HuH-7 (cell line): ENCODE data around the gene ZNF385B.
A peak's percentile ranks its signal among the peaks of the same experiment; 100 is the strongest.

Experiments
- DNase-seq: peaks from one replicate; pipeline ENCODE4 v3.0.0; 2011; ENCODE audit warnings: low spot score

ZNF385B gene

DNA sequence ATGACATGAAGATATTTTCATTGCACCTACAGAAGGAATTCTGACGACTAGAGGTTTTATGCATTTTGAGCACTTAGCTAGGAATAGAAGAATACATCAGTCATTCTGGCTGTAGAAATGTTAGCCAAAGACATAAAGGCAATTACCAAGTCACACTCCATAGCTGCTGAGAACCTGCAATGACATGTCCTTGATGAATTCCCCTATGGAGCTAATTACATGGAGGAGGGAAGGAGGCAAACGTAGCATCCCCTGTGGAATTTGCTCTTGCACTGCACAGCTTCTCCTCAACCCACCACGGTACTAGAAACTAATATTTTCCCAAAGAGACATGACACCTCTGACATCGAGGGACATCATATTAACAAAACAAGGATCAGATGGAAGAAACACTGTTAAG lies 422.8 kb downstream of the ZNF385B start:
- no peak for DNase-seq

DNA sequence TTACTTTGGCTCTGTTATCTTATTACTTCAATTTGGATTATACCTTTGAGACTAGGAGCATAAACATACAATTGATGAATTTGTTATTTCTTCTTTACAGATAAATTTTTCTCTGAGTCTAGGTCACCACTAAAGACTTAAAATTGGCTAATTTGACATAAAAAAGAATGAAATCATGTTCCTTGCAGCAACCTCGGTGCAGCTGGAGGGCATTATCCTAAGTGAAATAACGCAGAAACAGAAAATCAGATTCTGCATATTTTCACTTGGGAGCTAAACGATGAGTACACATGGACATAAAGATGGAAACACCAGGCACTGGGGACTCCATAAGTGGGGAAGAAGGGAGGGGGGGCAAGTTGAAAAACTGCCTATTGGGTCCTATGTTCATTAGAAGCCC lies 424.0 kb downstream of the ZNF385B start:
- DNase-seq = no peak

DNA sequence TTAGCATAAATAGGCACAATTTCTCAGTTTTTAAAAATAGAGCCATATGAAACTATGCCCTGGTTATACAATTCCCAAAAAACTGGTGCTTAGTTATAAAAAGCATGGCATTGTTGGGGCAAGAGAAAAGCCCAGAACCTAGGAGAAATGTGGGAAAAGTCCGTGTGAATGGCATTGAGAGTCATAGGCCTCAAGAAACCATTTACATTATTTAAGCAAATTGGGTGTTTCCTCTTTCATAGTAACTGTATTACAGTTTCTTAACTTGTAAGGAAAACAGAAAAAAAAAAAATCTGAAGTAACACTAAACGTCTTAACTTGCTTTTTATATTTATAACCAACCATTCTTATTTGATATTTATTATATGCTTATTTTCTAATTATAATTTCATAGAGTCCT lies 425.8 kb downstream of the ZNF385B start:
- no peak for DNase-seq

DNA sequence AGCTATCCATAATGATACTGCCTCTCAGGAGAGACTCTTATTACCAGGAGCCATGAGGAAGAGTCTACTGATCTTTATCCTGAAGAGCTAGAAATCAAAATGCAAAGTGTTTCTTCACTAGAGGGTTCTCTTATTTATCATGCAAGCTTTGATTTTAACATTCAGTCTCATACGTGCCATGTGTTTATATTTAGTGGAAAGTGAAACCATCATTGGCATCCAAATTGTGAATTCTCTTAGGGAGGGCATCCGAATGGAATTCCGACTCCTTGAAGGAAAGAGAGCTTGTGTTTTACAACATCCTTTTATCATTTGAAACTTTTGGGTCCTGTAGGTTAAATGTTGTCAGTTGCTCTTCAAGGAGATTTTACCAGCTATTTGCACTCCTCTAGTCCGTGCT lies 426.4 kb downstream of the ZNF385B start:
- no peak for DNase-seq

DNA sequence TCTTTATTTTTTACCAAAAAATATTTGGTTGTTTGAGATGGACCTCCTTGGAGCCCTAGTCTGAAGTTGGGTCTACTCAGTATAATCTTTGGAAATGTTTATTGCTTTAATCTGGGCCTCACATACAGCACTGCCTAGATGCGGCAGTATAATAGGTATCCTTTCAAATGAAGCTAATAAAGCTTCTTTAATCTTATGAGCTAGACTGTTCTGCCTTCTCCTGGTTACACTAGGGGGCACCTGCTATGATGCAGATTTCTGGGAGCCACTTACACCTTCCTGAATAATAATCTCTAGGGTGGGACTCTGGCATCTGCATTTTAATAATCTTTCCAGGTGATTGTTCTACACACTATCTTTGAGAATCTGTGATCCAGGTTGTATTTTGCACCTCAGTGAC lies 427.1 kb downstream of the ZNF385B start:
- DNase-seq = no peak

DNA sequence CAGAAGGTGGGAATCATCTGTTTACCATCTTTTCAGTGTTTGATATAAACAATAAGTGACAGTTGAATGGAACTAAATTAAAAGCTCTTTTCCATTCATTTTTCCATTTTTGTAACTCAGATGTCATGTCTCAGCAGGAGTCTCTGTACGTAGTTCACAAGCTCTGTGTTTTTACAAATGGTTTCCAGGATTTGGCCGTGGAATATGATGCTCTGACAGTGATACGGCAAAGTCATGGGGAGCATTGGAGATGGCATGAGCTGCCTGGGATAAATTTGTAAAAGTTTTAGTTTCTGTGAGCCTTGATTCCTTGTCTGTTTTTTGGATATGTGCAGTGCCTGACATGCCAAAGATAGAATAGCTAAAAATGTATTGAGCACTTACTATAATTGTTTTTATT lies 428.7 kb downstream of the ZNF385B start:
- DNase-seq = no peak

DNA sequence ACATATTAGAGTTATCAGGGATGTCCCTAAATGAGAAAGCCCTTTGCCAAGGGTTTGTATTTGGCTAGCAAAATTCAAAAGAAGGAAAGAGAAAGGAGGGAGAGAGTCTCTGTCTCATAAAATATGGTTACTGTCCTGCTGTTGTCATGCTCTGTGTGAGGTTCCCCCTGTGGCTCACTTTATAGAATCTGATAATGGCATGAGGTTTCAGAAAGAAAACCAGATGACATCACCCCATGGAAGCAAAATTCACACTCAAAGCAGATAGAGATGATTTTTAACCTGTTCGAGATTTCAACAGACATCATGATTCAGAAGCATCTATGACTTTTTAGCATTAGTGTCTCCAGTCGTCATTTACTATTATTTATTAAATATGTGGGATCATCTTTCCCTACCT lies 431.8 kb downstream of the ZNF385B start:
- no peak for DNase-seq

DNA sequence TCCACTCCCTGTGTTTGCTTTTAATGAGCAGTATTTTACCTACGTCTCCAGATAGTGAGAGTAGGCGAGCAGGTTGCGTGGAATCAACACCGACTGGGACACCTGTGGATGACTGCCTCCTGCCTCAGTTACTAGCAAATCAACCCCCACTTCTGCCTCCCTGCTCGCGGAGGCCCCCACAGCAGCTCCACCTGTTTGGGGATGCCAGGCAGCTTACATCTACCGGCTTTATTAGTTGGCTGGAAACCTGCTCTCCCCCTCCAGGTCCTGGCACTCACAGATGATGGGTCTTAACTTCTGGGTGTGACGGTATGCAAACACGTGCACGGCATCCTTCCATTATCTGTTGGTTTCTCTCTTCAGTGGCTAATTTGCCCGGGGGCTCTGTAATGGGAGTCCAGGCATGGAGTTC lies 432.3 kb downstream of the ZNF385B start:
- no peak for DNase-seq

DNA sequence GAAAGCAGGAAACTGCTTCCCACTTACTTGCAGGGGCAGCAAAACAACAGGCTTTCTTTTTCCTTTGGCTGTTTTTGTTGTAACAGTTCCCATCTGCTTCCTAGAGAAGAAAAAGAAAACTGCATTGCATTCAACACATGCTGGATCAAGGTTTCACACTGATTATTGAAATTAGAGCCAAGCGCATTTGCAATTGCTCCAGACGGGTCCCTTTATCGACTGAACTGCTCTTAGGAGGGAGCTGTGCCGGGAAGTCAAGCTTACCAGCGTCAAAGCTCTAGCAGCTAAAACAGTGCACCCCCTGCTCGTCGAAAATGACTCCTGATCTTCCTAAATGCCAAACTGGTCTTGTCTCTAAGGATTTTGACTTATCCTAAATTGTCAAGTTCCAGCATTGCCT lies 432.8 kb downstream of the ZNF385B start:
- no peak for DNase-seq

DNA sequence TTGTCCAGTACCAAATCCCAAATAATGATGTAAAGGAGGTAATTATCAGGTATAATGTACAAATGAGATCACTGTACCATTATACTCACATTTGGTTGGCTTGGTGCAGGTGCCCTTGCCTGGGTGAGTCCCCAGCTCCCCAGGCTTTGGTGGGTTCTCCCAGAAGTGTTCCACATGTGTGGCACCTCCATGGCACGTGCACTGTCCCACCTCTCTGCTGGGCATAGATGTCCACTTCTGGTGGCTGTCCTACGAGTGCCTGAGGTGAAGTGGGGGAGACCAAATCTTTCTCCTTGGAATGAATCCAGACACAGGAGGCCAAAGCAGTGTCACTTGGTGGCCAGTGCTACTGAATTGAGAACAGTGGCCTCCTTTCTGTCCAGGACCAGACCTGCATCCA lies 434.3 kb downstream of the ZNF385B start:
- DNase-seq = no peak

DNA sequence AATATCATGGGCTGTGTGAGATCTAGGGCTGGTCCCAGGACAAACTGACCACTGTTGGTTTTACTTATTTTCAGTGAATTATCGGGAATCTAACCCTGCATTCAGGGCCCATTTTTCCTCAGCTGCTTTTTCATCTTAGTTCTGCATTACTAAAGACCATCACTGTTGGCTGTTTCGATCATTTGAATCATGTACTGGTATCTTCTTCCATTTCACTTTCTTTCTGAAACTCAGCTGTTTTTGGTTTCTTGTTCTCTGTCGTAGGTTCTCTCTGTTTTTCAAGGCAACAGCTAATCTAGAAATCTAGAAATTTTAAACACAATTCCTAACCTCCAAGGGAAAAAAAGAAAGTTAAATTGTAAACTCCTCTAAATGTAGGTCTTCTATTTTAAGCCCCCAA lies 436.8 kb downstream of the ZNF385B start:
- DNase-seq = no peak

DNA sequence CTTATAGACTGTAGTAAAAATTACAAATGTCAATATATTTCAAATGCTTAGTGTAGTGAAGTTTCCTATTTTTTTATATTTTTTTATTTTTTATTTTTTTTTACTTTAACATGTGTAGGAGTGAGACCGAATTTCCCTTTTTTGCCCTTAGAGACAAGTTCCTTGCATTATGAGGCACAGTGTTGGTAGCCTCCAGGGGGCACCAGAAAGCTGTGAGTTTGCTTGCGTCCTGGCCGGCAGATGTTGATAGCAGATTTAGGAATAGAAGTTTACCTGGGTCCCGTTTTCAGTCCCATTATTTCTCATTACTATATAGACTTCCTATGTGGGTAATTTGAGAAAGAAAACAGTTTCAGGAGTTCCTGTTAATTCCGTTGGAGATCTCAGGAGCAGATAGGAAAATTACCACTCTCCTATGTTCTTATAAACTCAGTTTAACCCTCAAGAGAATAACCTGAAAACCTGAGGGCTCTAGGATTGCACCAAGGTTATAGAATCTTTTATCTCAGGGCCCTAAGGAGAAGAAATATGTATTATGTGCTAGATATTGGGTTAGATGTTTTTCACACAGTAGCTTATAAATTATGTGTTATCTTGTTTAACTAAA lies 439.3 kb downstream of the ZNF385B start:
- DNase-seq = peak; percentile 33

DNA sequence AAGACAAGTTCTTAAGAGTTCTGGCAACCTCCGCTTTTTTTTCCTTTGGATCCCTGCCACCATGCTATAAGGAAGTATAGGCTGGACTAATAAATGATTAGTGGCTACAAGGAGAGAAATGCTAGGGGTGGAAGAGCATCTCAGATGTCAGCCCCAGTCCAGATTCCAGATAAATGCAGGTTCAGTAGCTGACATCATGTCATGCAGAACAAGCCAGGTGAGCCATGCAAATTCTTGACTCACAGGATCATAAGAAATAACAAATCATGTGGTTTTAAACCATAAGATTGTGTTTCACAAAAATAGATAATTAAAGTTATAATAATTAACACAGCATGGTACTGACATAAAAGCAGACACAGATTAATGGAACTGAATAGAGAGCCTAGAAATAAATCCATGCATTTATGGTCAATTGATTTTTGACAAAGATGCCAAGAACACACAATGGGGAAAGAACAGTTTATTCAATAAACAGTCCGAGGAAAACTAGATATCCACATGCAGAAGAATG lies 443.9 kb downstream of the ZNF385B start:
- no peak for DNase-seq

DNA sequence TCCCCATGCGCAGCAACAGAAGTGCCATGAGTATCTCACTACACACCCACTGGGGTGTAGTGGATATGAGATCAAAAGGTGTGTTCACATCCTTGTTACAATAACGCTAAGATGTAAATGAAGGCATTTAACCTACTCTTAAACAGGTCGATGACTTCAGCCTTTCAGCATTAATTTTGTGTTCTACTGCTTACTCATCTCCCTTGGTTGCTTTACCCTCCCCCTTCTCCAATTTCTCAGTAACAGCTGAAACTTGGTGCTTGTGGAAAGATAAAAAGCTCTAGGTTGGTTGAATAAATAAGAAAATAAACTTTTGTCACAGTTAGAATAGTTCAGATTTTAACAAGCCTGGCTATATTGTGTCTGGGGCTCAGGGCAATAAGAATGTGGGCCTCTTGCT lies 449.3 kb downstream of the ZNF385B start:
- DNase-seq = no peak

DNA sequence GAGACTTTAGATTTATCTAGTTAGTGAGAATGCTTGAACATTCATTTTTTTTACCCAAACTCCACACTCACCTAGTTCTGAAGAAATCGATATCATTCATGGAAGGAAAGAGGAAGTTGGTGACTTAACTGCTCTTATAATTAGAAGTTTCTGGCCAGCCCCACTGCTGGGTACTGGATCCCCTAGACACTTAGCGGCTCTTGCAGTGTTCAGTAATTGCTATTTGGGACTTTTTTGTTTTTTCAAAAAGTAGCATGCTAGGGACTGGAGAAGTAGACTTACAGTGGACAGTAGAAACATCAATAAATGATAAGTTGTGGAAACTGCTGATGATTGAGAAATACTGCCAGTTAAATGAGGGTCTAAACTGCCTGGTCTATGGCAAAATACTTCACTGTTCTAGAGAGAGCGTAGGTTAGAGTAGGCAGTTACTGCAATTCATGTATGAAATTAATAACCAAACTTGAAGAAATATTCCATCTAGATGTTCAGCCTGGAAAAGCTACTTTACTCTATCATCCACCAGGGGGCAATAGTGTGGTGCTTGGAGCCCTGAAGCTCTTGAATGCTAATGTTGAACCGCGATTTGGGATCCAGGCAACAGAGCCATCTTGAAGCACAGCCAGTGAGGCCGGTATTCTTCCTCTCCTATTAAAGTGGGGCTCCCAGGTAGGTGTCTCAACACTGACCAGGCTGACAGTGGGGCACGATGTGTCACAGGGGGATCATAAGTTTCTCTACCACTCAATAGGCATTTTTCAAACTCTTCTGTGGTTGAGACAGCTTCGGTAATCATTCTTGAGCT lies 450.7 kb downstream of the ZNF385B start:
- DNase-seq = peak; percentile 26

DNA sequence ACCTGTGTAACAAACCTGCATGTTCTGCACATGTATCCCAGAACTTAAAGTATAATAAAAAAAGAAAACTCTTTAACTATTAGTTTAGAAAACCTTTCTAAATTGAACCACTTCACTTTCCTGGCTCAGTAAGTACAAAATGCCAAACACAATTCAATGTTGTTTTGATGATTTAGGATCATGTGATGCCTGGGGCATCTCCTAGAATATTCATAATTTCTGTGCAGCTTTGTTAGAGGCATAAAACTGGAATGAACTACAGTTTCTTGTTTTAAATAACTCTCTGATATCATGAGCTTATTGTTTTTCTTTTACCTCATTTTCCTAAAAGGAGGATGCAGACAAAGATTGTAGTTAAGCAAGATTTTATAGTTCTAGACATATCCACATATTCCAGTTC lies 457.8 kb downstream of the ZNF385B start:
- no peak for DNase-seq

DNA sequence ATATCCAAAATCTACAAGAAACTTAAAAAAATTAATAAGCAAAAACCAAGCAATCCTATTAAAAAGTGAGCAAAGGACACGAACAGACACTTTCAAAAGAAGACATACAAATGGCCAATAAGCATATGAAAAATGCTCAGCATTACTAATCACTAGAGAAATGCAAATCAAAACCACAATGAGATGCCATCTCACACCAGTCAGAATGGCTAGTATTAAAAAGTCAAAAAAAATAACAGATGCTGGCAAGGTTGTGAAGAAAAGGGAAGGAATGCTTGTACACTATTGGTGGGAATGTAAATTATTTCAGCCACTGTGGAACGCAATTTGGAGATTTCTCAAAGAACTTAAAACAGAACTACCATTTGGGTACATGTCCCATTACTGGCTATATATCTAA lies 467.9 kb downstream of the ZNF385B start:
- DNase-seq = no peak
